ENCODE measurements around the gene ZNF511. TPM values are rescaled to one million over a fixed set of nuclear protein-coding genes. Genes with fewer than 3 reads are reported as not detected.
A peak's percentile ranks its signal among the peaks of the same experiment; 100 is the strongest.

Gene ZNF511
- total and polyA plus RNA-seq, 9 of the 15 experiments (the other 6 are each of a cell fraction or from before 2014, with no cell fraction given) = 0.61 to 69.3 (median 40.1) TPM

- TF ChIP-seq RERE (CRISPR knock-in tag; IDR thresholded peaks at IDR 0.05; ENCODE audit: borderline replicate concordance) = no peak
- TF ChIP-seq ZNF589 (CRISPR knock-in tag; IDR thresholded peaks at IDR 0.05; ENCODE audit: low read depth) = no peak
- TF ChIP-seq ILK (tag; IDR thresholded peaks at IDR 0.05; ENCODE audit: borderline replicate concordance, low read depth) = no peak
- no peak for TF ChIP-seq MCM7 (IDR thresholded peaks at IDR 0.05)
- TF ChIP-seq NUFIP1 (IDR thresholded peaks at IDR 0.05; ENCODE audit: partially characterized antibody) = no peak
- TF ChIP-seq HDAC2 (IDR thresholded peaks at IDR 0.05) = no peak
- no peak for TF ChIP-seq THRAP3 (IDR thresholded peaks at IDR 0.05; ENCODE audit: borderline replicate concordance)
- TF ChIP-seq BACH1 (tag; IDR thresholded peaks at IDR 0.05) = no peak
- TF ChIP-seq SPI1 (IDR thresholded peaks at IDR 0.05; ENCODE audit: borderline replicate concordance, low read depth, low read length) = peak; percentile 35; the same call in 1 of the 2 replicates
- TF ChIP-seq TFE3 (CRISPR knock-in tag; IDR thresholded peaks at IDR 0.05) = no peak
- TF ChIP-seq MLX (CRISPR knock-in tag; conservative IDR thresholded peaks at IDR 0.05) = no peak
- TF ChIP-seq ZNF551 (CRISPR knock-in tag; IDR thresholded peaks at IDR 0.05) = no peak
- no peak for TF ChIP-seq BRCA1 (IDR thresholded peaks at IDR 0.05)
- no peak for TF ChIP-seq BRCA1 (CRISPR knock-in tag; IDR thresholded peaks at IDR 0.05)
- TF ChIP-seq KDM5B (IDR thresholded peaks at IDR 0.05; ENCODE audit: insufficient replicate concordance, low read depth, low read length) = peak; percentile 40
- no peak for TF ChIP-seq TARDBP (IDR thresholded peaks at IDR 0.05)
- no peak for TF ChIP-seq ZC3H11A (IDR thresholded peaks at IDR 0.05; ENCODE audit: low read depth, low read length)
- no peak for TF ChIP-seq MEIS2 (IDR thresholded peaks at IDR 0.05; ENCODE audit: partially characterized antibody)
- TF ChIP-seq XRCC4 (IDR thresholded peaks at IDR 0.05; ENCODE audit: extremely low read depth, insufficient read depth, insufficient read length) = no peak
- no peak for TF ChIP-seq ZNF507 (tag; conservative IDR thresholded peaks at IDR 0.05)
- no peak for TF ChIP-seq BCL6 (CRISPR knock-in tag; IDR thresholded peaks at IDR 0.05)
Observed at GRCh38 chr10:133357285-133358161, 48.8 kb downstream of the ZNF511 start, which contains the start of gene FUOM (continued).

Measured in K562 (cell line).